Activated CD4-positive, alpha-beta T cell treated with anti-CD3 and anti-CD28 coated beads for 24 hours (primary cell): ENCODE data around the gene LIN37.

Experiments
- DNase-seq, 2 donors: peaks; one replicate each; pipeline ENCODE4 v3.0.0-alpha.2; 2020; ENCODE audit warnings: low read depth in 2 of 2

Gene LIN37

DNA sequence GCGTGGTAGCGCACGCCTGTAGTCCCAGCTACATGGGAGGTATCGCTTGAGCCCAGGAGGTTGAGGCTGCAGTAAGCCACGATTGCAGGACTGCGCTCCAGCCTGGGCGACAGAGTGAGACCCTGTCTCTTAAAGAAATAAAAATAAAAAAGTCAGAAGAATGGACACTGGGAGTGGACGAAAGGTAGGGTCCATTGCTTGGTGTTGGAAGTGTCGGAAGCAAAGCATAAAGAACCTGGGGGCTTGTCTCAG lies 26.6 kb downstream of the LIN37 start:
- no peak for DNase-seq

DNA sequence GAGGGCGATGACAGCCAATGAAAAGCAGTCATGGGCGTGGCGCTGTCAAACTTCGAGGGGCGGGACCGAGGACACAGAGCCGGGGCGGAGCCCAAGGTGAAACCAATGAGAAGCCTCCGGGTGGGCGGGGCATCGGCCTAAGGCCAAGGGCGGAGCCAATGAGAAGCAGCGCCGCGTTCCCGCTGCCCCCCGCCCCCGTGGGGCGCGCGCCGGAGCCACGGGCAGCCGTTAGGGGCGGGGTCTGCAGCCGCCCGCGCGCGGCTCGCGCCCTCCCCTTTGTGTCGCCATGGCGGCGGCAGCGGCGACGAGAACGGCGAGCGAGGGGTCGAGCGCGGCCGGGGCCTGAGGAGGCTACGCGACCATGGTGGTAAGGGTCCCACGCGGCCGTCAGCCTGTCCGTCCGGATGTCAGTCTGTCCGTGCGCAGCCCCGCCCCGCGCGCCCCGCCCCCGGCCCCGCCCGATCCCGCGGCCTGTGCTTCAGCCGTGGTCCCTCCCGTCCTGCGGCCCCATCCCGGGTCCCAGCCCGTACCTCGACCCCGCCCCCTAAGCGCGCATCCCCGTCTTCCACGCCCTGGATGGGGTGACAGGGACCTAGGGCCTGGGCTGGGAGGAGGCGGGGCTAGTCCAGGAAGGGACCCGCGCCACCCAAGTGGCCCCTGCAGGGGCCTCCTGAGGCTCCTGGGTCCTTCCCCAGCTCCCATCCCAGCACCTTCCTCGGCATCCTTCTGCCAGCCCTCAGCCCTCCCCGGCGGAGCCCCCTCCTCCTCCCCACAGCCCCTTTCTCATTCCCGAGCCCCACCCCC lies 27.1 kb downstream of the LIN37 start, which contains the start of gene ARHGAP33:
Gene ARHGAP33 (plus strand): TSS at position 267 of the 804 bp plus-strand sequence. CDS start 95 bp downstream, at position 362.
- DNase-seq: peak; percentile 98 to 100

GRCh38 chr19:35776102-35776788 lies 27.9 kb downstream of the LIN37 start:
- no peak for DNase-seq

- no peak for DNase-seq
Observed at GRCh38 chr19:35777086-35777841, 28.9 kb downstream of the LIN37 start.

- DNase-seq: no peak
Observed at GRCh38 chr19:35777961-35778360, 29.6 kb downstream of the LIN37 start.

DNA sequence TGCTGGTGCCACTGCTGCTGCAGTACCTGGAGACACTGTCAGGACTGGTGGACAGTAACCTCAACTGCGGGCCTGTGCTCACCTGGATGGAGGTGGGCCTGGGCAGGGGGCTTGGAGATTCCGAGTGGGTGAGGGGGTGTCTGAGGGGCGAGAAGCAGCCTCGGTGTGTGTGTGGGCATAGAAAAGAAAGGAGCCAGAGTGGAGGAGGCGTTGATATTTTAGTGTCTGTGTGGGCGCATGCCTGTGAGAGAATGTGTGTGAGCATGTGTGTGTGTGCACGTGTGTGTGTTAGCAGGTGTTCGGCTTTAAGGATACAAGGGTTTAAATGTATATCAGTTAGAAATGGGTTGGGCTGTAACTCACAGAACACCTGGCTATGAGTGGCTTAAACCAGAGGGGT lies 30.7 kb downstream of the LIN37 start:
- DNase-seq: no peak

DNA sequence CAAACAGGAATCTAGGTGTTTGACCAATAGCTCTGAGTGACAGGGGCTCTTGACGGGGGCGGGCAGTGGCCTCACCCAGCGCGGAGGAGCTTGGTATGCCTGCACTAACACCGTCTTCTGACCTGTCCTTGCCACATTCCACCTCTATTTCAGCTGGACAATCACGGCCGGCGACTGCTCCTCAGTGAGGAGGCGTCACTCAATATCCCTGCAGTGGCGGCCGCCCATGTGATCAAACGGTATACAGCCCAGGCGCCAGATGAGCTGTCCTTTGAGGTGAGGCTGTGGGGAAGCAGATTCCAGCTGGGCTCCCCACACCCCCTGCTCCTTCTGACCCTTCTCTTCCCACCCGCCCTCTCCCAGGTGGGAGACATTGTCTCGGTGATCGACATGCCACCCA lies 31.7 kb downstream of the LIN37 start:
- no peak for DNase-seq

DNA sequence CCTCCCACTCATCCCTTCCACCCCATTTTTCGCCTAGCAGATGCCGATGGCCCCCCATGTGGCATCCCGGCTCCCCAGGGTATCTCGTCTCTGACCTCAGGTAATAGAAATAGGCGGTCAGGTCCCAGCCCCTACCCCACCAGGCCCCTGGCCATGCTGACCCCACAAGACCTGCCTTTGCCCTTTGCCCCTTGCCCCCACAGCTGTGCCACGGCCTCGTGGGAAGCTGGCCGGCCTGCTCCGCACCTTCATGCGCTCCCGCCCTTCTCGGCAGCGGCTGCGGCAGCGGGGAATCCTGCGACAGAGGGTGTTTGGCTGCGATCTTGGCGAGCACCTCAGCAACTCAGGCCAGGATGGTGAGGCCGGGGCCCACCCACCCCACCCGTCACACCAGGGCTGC lies 32.3 kb downstream of the LIN37 start:
- DNase-seq: no peak

- no peak for DNase-seq
Observed at GRCh38 chr19:35781650-35782049, 33.3 kb downstream of the LIN37 start.

DNA sequence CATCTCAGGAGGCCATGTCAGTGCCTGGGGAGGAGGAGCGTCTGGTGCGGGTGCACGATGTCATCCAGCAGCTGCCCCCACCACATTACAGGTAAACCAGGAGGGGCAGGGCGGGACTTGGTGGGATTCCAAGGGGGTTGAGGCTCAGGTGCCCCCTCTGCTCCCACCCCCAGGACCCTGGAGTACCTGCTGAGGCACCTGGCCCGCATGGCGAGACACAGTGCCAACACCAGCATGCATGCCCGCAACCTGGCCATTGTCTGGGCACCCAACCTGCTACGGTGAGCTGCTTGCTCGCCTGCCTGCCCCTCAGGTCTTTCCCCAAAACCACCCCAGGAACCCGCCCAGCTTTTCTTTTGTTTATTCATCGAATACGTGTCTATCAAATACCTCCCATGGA lies 34.2 kb downstream of the LIN37 start:
- no peak for DNase-seq

- DNase-seq: no peak
Observed at GRCh38 chr19:35783469-35784434, 35.4 kb downstream of the LIN37 start.

- DNase-seq: no peak
Observed at GRCh38 chr19:35784503-35785338, 36.3 kb downstream of the LIN37 start.

DNA sequence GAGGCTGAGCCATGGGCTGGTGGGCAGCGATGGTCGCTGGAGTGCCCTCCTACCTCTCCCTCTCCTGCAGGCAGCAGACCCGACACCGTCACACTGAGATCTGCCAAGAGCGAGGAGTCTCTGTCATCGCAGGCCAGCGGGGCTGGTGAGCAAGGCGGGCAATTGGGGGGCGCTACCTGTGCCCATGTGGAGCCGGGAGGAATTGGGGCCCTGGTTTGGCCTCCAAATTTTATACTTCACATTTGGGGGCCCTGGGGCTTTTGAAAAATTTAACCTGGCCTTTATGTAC lies 36.9 kb downstream of the LIN37 start:
- no peak for DNase-seq

- DNase-seq: no peak
Observed at GRCh38 chr19:35786299-35787160, 38.2 kb downstream of the LIN37 start.

- DNase-seq: no peak
Observed at GRCh38 chr19:35787227-35787799, 38.9 kb downstream of the LIN37 start.

DNA sequence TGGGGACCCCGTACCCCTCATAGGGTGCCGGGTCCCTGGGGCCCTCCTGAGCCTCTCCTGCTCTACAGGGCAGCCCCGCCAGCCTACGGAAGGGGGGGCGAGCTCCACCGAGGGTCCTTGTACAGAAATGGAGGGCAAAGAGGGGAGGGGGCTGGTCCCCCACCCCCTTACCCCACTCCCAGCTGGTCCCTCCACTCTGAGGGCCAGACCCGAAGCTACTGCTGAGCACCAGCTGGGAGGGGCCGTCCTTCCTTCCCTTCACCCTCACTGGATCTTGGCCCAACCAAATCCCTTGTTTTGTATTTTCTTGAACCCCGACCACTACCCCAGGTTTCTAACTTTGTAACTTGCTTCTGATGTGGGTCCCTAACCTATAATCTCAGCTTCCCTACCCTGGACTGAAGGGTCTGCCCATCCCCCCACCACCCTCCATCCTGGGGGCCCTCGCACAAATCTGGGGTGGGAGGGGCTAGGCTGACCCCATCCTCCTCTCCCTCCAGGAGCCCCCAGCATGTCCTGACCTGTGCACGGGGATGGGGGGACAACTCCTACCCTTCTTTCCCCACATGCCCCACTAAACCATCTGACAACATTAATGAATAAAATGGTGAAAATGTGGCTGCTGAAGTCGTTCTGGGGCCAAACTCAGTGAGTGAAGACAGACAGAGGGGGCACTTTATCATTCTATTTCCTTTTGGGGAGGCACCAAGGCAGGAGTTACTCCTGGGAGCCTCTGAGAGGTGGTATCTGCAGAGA lies 40.0 kb downstream of the LIN37 start:
- no peak for DNase-seq

DNA sequence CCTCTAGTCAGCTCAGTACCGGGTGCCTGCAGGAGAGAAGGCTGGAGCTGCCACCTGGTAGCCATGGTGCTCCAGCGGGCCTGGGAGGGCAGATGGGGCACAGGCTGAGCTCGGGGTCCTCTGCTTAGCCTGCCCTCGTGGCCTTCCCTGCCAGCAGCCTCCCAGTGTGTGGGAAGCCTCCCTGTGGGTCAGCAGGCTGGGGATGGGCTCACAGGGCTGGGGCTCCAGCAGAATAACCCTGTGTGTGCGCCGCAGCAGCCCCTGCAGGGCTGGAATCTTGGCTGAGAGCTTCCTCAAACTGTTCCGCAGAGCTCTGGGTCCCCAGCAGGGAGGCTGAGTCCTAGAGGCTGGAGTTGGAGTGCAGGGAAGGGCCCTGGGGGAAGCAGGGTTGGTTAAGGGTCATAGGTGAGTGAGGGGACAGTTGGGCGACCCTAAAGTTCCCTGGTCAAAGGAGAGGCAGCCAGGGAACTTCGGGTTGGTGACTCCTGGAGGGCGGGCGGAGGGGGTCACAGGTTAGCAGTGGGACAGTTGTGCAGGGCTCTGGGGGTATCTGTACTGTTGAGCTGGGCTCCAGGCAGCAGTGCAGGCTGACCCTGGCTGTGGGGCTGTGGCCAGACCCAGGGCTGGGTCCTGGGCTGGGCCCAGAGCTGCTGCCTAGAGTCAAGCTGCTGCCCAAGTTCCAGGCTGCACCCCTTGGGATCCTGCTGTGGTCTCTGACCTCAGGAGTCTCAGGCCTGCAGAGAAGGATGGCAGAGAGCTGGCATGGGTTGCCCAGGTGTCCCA lies 41.0 kb downstream of the LIN37 start:
- DNase-seq: no peak
